Measurements from ENCODE around the gene AUNIP.
A peak's percentile ranks its signal among the peaks of the same experiment; 100 is the strongest.

GRCh38 chr1:25829046-25829445, 30.2 kb downstream of the AUNIP start:
- TF ChIP-seq POLR2A (IDR thresholded peaks at IDR 0.05) (no peak), CTCF (IDR thresholded peaks at IDR 0.05 in 8 of 11, conservative IDR thresholded peaks at IDR 0.05 in 3 of 11) (no peak), POLR2AphosphoS5 (IDR thresholded peaks at IDR 0.05) (peak in 1 of 3 donors; percentile 26)
